ENCODE measurements around the gene WDR5.

DNA sequence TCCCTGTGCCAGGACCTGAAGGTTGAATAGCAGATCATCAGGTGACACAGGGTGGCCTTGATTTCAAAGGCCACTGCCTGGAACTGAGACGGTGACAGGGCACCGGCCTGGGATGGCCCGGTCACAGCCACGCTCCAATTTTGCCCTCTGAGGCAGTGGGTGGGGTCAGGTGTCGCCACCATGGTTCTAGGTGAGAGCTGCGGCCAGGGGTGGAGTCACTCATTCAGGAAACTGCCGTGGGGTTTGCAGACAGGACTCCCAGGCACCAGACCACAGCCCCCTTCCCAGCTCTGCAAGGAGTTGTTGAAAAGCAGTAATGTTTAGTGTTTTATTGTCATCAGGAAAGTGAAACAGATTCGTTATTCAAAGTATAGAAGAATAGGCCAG is 45.8 kb downstream of the WDR5 start:
- TF ChIP-seq, protein P1, sequence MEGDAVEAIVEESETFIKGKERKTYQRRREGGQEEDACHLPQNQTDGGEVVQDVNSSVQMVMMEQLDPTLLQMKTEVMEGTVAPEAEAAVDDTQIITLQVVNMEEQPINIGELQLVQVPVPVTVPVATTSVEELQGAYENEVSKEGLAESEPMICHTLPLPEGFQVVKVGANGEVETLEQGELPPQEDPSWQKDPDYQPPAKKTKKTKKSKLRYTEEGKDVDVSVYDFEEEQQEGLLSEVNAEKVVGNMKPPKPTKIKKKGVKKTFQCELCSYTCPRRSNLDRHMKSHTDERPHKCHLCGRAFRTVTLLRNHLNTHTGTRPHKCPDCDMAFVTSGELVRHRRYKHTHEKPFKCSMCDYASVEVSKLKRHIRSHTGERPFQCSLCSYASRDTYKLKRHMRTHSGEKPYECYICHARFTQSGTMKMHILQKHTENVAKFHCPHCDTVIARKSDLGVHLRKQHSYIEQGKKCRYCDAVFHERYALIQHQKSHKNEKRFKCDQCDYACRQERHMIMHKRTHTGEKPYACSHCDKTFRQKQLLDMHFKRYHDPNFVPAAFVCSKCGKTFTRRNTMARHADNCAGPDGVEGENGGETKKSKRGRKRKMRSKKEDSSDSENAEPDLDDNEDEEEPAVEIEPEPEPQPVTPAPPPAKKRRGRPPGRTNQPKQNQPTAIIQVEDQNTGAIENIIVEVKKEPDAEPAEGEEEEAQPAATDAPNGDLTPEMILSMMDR (conservative IDR thresholded peaks at IDR 0.05; ENCODE audit: low read depth, low read length): no peak
- TF ChIP-seq EZH2 (IDR thresholded peaks at IDR 0.05; ENCODE audit: low read length, unreplicated experiment) (no peak), EZH2phosphoT487 (IDR thresholded peaks at IDR 0.05; ENCODE audit: borderline replicate concordance, low read length) (no peak)
